ENCODE results near the gene FGFRL1.

DNA sequence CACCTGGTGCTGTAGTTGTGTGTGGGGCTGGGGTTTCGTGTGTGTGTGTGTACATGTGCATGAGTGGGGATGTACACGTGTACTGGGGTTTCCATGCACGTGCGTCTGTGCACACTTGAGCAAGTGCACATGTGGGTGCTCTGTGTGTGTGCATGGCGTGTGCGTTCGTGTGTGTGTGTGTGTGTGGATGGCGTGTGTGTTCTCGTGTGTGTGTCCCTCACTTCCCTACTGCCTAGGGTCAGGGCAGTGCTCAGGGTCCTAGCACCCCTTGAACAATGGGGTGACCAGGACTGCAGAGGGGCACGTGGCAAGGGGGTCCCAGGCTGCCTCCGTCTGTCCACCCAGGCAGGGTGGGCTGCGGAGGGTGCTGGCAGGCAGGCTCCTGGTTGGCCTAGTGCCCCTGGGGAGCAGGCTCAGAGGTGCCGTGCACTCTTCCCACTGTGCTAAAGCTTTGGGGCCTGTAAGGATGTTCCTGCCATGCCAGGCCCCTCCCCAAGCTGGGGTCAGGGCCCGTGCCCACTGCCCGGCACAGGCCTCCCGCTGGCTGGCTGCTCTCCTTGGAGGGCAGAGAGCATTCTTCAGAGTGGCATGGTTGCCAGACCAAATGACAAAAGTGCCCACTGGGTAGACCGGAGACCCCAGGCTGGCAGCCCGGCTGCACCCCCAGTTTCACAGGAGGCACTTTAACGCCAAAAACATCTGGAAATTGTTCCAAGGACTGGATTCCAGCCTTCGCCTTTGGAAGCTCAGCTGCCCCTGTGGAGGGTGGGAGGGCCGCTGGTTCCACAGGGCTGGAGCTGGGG is 29.1 kb downstream of the FGFRL1 start:
- TF ChIP-seq EZH2 (IDR thresholded peaks at IDR 0.05; ENCODE audit: low read depth) = no peak
- TF ChIP-seq, protein P1, sequence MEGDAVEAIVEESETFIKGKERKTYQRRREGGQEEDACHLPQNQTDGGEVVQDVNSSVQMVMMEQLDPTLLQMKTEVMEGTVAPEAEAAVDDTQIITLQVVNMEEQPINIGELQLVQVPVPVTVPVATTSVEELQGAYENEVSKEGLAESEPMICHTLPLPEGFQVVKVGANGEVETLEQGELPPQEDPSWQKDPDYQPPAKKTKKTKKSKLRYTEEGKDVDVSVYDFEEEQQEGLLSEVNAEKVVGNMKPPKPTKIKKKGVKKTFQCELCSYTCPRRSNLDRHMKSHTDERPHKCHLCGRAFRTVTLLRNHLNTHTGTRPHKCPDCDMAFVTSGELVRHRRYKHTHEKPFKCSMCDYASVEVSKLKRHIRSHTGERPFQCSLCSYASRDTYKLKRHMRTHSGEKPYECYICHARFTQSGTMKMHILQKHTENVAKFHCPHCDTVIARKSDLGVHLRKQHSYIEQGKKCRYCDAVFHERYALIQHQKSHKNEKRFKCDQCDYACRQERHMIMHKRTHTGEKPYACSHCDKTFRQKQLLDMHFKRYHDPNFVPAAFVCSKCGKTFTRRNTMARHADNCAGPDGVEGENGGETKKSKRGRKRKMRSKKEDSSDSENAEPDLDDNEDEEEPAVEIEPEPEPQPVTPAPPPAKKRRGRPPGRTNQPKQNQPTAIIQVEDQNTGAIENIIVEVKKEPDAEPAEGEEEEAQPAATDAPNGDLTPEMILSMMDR (conservative IDR thresholded peaks at IDR 0.05) = no peak
